Measurements from ENCODE around the gene HS6ST1.

The HS6ST1 gene

GRCh38 chr2:128309280-128310093, 9.2 kb downstream of the HS6ST1 start:
- H3K79me2 ChIP-seq, result peaks cover 98% of the 10 kb centered on the region
- H3K36me3 ChIP-seq (ENCODE audit: control insufficient read depth, insufficient read depth, low read length), result no peaks in the 10 kb centered on the region
- H3K9ac ChIP-seq, result no peak overlapping the region
- no peaks in the 10 kb centered on the region for H3K27me3 ChIP-seq (ENCODE audit: control insufficient read depth, insufficient read depth, low read length)
- no peak overlapping the region for H2AFZ ChIP-seq
- H3K27ac ChIP-seq, result no peak overlapping the region
- no peaks in the 10 kb centered on the region for H3K9me3 ChIP-seq (ENCODE audit: control insufficient read depth, low read length)
- no peak overlapping the region for H3K4me2 ChIP-seq (ENCODE audit: low read length)
- TF ChIP-seq CTCF (IDR thresholded peaks at IDR 0.05), result no peak
- peaks cover 34% of the 10 kb centered on the region for H3K4me1 ChIP-seq
- no peak overlapping the region for H3K4me3 ChIP-seq (ENCODE audit: low read depth, low read length)

- H3K9me3 ChIP-seq (ENCODE audit: control insufficient read depth, low read length), result no peaks in the 10 kb centered on the region
- no peak overlapping the region for H3K4me3 ChIP-seq (ENCODE audit: low read depth, low read length)
- H3K27me3 ChIP-seq (ENCODE audit: control insufficient read depth, insufficient read depth, low read length), result no peaks in the 10 kb centered on the region
- no peak overlapping the region for H2AFZ ChIP-seq
- H3K79me2 ChIP-seq, result peaks cover 99% of the 10 kb centered on the region
- no peaks in the 10 kb centered on the region for H3K36me3 ChIP-seq (ENCODE audit: control insufficient read depth, insufficient read depth, low read length)
- H3K4me2 ChIP-seq (ENCODE audit: low read length), result no peak overlapping the region
- no peak overlapping the region for H3K9ac ChIP-seq
- H3K27ac ChIP-seq, result no peak overlapping the region
- no peak for TF ChIP-seq CTCF (IDR thresholded peaks at IDR 0.05)
- H3K4me1 ChIP-seq, result peaks cover 37% of the 10 kb centered on the region
These were observed 9.8 kb downstream of the HS6ST1 start for GRCh38 chr2:128308889-128309279.

GRCh38 chr2:128308284-128308731, 10.4 kb downstream of the HS6ST1 start:
- H3K79me2 ChIP-seq, result peaks cover 99% of the 10 kb centered on the region
- H2AFZ ChIP-seq, result no peak overlapping the region
- no peaks in the 10 kb centered on the region for H3K36me3 ChIP-seq (ENCODE audit: control insufficient read depth, insufficient read depth, low read length)
- no peak overlapping the region for H3K4me2 ChIP-seq (ENCODE audit: low read length)
- H3K9me3 ChIP-seq (ENCODE audit: control insufficient read depth, low read length), result no peaks in the 10 kb centered on the region
- no peak overlapping the region for H3K27ac ChIP-seq
- TF ChIP-seq CTCF (IDR thresholded peaks at IDR 0.05), result no peak
- H3K9ac ChIP-seq, result no peak overlapping the region
- H3K4me1 ChIP-seq, result peaks cover 34% of the 10 kb centered on the region
- H3K27me3 ChIP-seq (ENCODE audit: control insufficient read depth, insufficient read depth, low read length), result no peaks in the 10 kb centered on the region
- no peak overlapping the region for H3K4me3 ChIP-seq (ENCODE audit: low read depth, low read length)

GRCh38 chr2:128307595-128307994, 11.1 kb downstream of the HS6ST1 start:
- peaks cover 98% of the 10 kb centered on the region for H3K79me2 ChIP-seq
- H3K4me3 ChIP-seq (ENCODE audit: low read depth, low read length), result no peak overlapping the region
- H3K27ac ChIP-seq, result no peak overlapping the region
- H3K4me2 ChIP-seq (ENCODE audit: low read length), result no peak overlapping the region
- H3K27me3 ChIP-seq (ENCODE audit: control insufficient read depth, insufficient read depth, low read length), result no peaks in the 10 kb centered on the region
- no peaks in the 10 kb centered on the region for H3K36me3 ChIP-seq (ENCODE audit: control insufficient read depth, insufficient read depth, low read length)
- H3K9ac ChIP-seq, result no peak overlapping the region
- H3K4me1 ChIP-seq, result peaks cover 38% of the 10 kb centered on the region
- H3K9me3 ChIP-seq (ENCODE audit: control insufficient read depth, low read length), result no peaks in the 10 kb centered on the region
- H2AFZ ChIP-seq, result no peak overlapping the region
- no peak for TF ChIP-seq CTCF (IDR thresholded peaks at IDR 0.05)
